SH-SY5Y (cell line): Measurements from ENCODE around the gene GADD45A.

Source experiments
- GATA2 ChIP-seq: IDR thresholded peaks from 2 replicates; pipeline ENCODE4 v1.6.1; 2011; ENCODE audit warnings: mild to moderate bottlenecking, low read depth, low read length
- GATA3 ChIP-seq: IDR thresholded peaks from 2 replicates; pipeline ENCODE4 v1.6.1; 2011; ENCODE audit warnings: low read depth, mild to moderate bottlenecking, low read length, moderate library complexity

DNA sequence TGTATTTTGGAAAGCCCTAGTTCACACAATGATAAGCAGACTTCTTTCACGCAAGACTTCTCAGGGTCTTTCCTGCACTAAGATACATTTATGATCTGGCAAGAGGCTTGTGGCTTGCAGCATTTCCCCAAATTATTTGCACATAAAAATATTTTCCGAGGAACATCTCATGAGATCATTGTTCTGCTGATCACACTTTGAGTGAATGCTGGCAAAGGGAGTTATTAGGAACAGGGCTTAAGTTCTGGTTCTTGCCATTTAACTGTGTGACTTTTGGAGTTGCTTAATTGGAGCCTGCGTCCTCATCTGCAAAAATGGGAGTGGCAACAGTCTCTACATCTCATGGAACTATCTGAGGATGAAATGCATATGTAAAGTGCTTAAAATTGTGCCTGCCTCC lies 50.2 kb downstream of the GADD45A start:
- TF ChIP-seq GATA3 (no peak), GATA2 (no peak)
